Frontal cortex (tissue), 4 donors: Measurements from ENCODE around the gene ADCK1. TPM values are rescaled to one million over a fixed set of nuclear protein-coding genes. Genes with fewer than 3 reads are reported as not detected.
"Not testable (repeated sequence)": the region's sequence is repeated elsewhere in the genome, so short reads cannot be mapped to it uniquely, and the experiment has no call there.

Source experiments
- DNase-seq, 2 donors: peaks; one replicate each; pipeline ENCODE4 v3.0.0; 2012; ENCODE audit warnings: low spot score in 2 of 2
- FAIRE-seq: peaks from 2 replicates; lab custom pipeline; 2012; peaks lifted over from hg19 to GRCh38; lab: Jason Lieb, UNC
- total RNA-seq: library from RNA; depleted of rRNA; stranded (reverse); fragments of >200 nt; gene quantifications from one replicate; pipeline ENCODE4 v1.2.3, GENCODE V29; 2014
- donor health status: control.
- donor health status: control.
- donor health status: control.

The ADCK1 gene
- total RNA-seq, 1 donor from 2014 or later = 5.7 TPM

DNA sequence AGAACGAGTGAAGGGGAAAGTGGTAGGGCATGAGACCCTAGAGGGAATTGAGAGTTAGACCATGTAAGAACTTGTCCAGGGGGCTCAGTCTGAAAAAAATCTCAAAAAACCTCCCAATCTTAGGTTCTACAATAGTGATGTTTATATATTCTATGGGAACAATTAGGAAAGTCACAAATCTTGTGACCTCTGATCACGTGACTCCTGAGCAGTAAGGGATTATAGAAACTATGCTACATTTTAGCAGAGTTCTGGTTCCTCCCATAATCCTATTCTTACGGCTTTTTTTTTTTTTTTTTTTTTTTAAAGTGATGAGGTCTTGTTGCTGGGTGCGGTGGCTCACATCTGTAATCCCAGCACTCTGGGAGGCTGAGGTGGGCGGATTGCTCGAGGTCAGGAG, 5.8 kb downstream of the ADCK1 start:
- FAIRE-seq (no peak), DNase-seq (no peak)

DNA sequence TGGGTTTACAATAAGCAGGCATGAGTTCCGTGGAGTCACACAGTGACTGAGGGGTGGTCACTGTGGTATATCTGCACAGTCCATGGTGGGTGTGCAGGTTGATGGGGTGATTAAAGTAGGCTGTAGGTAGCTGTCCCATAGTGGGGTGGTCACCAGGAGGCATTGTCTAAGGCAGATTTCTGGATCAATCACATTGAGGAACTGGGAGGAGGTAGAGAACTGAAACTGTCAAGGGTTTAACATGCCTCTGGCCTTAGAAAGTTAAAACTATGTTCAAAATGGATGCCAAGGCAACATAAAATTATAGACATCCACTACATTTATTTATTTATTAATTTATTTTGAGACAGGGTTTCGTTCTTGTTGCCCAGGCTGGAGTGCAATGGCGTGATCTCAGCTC, 8.3 kb downstream of the ADCK1 start:
- FAIRE-seq (no peak), DNase-seq (no peak)

DNA sequence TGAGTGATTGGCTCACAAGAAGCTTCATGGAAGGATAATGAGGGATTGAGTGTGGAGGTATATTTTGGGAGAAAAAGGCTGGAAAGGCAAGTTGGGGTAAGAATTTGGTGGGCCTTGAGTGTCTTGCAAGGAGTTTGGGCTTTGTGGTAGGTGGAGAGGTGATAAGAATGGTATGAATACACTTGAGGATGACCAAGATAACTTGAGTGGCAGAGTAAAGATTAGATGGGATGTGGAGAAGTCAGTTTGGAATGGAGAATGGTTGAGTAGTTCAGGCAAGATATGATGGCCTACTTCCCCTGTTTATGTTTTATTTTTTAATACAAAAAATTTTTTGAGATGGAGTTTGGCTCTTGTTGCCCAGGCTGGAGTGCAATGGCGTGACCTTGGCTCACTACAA, 9.1 kb downstream of the ADCK1 start:
- FAIRE-seq = no peak
- DNase-seq = no peak

DNA sequence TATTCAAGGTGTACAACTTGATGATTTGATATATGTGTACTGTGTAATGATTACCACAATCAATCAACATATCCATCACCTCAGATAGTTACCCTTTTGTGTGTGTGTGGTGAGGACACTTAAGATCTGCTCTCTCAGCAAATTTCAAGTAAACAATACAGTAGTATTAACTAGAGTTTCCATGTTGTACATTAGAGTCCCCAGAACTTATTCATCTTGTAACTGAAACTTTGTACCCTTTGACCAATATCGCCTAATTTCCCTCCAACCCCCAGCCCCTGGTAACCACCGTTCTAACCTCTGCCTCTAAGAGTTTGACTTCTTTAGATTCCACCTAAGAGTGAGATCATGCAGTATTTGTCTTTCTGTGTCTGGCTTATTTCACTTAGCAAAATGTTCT, 12.1 kb downstream of the ADCK1 start:
- DNase-seq = no peak
- FAIRE-seq = no peak

- not testable (repeated sequence) for FAIRE-seq
Observed at GRCh38 chr14:77812682-77813081, 12.8 kb downstream of the ADCK1 start.

DNA sequence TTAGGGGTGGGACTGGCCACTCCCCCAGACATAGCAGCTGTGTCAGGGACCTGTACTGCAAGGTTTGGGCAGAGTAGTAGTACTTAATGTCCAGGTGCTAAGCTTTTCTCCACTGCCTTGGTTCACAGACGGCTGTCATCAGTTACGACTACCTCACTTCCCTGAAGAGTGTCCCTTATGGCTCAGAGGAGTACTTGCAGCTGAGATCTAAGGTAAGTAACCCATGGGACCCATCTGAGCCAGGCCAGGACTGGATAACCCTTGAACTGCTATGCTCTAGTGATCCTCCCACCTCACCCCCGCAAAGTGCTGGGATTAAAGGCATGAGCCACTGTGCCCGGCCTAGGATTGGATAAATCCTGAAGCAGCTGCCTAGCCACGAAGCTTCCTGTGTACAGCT, 22.4 kb downstream of the ADCK1 start:
- FAIRE-seq = no peak

More at GRCh38 chr14:77812682-77813081, 12.8 kb downstream of the ADCK1 start:
- not testable (repeated sequence) for DNase-seq

GRCh38 chr14:77822741-77823140, 22.8 kb downstream of the ADCK1 start:
- FAIRE-seq = no peak
- no peak for DNase-seq

More for the DNA sequence above, 22.4 kb downstream of the ADCK1 start:
- no peak for DNase-seq

DNA sequence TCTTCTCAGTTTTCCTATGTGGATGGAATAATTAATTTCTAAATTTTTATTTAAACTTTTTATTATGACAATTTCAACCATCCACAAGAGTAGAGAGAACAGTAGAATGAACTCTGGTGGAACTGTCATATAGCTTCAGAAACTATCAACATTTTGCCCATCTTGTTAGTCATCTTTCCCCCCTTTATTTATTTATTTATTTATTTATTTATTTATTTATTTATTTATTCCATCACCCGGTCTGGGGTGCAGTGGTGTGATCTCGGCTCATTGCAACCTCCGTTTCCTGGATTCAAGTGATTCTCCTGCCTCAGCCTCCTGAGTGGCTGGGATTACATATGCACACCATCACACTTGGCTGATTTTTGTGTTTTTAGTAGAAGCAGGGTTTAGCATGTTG, 23.5 kb downstream of the ADCK1 start:
- FAIRE-seq (no peak), DNase-seq (no peak)

DNA sequence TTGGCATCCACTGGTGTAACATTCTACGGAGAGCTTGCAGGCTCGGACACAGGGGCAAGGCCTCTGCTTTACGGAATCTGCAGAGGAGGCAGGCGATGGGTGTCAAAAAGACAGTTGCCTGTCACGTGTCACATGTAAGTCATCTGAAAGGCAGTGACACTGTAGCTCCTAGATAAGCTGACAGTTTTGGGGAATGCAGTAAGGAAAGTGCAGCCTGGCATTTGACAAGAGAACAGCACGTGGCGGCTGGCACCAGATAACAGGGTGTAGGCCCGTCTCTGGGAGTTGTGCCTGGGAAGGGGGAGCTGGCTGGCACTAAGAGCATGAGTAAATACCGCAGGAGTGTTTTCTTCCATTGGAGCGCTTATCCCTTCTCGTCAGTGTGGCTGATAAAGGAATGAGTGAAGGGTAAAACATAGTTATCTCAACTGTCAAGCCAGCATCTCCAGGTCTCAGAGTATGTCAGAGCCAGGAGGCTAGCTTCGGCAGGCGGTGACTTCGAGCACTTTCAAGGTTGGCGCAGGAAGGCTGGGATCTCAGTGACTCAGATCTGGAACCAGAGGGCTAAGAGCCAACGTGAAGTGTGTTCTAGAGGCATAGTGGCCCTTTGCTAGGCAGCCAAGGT, 26.1 kb downstream of the ADCK1 start:
- no peak for DNase-seq
- FAIRE-seq = no peak

DNA sequence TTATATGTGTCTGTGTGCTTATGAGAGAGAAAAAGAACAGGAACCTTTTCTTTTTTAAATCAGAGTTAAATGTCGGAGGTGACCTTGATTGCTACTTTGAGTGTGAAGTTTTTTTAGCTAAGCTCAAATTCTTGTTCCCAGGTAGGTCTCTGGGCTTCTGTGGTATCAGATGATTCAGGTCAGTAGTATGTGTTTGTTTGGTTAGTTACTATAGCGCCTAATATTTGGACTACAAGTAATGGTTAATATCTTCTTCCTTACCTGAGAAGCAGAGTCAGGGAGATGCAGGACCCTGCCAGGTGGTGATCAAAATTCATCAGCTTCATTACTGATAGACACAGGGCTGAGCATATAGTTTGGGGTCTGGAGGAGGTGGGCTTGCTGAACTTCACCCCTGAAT, 30.8 kb downstream of the ADCK1 start:
- FAIRE-seq (no peak), DNase-seq (no peak)

GRCh38 chr14:77832297-77832696, 32.4 kb downstream of the ADCK1 start:
- no peak for FAIRE-seq
- DNase-seq = no peak

DNA sequence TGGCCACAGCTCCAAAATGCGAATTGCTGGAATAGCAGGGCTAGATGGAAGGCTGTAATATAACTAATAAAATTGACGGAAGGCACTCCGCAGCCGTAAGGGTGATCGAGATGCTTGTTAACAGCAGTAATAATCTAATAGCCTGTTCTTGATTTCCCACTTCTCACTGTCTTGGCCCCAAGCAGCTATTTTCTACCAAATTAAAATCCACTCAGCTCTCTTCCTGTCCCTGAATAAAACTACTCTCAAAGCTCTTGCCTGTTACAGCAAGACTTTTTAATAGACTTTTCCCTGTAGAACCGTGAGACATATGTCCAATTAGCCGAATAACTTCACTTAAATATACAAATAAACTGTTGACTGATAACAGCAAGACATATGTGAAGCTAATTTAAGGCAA, 38.0 kb downstream of the ADCK1 start:
- no peak for FAIRE-seq
- DNase-seq = no peak

DNA sequence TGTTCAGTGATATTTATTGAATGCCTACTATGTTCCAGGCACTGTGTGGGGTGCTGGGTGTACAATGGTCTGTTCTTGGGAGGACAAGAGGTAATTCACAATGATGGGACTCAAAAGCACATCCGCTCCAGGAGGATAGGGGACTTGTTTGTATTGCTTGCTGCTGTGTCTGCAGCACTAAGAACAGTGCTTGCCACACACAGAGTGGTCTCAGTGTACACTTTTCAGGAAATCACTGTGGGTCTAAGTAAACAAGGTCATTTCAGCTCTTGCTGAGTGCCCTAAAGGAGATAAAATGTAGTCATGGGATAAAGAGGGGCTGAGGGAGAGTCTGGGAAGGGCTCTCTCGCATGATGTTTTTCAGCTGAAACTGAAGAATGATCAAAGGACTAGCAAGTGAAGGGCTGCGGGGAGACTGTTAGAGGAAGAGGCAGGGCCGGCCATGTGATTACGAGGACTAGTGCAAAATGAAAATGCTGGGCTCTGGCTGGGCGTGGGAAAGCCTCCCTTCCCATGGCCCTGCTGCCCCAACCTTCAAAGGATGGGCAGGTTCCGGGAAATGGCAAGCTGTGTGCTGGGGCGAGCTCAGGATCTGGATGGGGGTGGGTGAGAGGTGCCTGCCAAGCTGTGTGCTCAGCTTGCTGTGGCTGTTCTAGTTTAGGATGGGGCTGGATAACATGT, 39.1 kb downstream of the ADCK1 start:
- DNase-seq (no peak), FAIRE-seq (no peak)

GRCh38 chr14:77843195-77843594, 43.3 kb downstream of the ADCK1 start:
- FAIRE-seq (no peak), DNase-seq (no peak)

DNA sequence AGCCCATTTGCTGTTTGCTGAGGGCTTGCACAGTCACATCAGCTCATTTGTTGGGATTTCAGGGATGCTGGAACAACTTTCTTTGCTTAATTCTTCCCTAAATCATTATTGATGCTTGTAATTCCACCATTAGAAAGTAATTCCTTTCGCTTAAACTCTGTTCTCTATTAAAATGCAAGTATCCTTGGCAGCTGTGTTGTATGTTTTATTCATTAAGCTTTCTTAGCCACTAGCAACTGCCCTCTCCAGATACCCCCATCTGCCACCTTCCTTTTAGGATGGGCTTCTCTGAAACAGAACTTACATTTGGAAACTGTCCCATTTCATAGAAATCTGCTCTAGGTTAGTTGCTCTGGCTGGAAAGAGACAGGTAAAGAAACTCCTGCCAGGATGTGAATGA, 43.7 kb downstream of the ADCK1 start:
- FAIRE-seq (no peak), DNase-seq (no peak)

DNA sequence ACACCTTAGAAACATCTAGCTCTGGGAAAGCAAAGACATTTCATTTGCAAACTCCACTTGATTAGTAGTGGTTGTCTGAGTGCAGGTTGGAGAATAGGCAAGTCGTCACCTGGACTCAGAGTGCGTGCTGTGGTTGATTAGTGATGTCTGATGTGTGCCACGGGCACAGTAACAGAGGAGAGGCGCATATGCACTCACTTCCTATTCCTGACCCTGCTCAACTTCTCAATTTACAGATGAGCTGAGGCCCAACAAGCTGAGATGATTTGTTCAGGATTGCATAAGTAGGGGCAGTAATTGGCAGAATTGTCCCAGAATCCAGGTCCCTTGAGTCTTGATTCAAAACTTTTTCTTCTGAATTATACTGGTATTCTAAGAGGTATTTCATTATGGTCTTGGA, 44.9 kb downstream of the ADCK1 start:
- no peak for DNase-seq

DNA sequence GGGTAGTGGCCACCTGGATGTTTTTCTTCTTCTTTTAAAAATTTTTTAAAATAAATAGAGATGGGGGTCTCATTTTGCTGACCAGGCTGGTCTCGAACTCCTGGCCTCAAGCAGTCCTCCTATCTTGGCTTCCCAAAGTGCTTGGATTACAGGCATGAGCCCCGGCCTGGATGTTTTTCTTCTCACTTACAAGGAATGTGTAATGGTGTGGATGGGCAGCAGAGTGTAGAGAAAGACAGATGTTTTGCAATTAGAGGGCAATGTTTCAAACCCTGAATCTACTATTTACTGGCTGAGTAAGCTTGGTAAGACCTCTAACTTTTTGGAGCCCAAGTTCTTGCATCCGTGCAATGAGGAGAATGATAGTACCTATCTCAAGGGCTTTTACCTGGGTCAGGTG, 48.1 kb downstream of the ADCK1 start:
- FAIRE-seq (no peak), DNase-seq (no peak)

More for the DNA sequence above, 44.9 kb downstream of the ADCK1 start:
- FAIRE-seq = no peak

DNA sequence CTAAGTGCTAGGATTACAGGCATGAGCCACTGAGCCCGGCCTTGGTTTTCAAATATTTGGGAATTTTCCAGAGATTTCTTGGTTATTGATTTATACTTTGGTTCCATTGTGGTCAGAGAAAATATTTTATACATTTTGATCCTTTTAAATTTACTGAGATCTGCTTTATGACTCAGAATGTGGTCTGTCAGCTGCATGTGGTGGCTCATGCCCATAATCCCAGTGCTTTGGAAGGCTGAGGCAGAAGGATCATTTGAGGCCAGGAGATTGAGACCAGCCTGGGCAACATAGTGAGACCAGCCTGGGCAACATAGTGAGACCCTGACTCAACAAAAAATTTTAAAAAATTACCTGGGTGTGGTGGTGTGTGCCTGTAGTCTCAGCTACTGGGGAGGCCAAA, 49.8 kb downstream of the ADCK1 start:
- DNase-seq (no peak), FAIRE-seq (no peak)

- no peak for FAIRE-seq
- no peak for DNase-seq
Observed at GRCh38 chr14:77853919-77854318, 54.0 kb downstream of the ADCK1 start.

DNA sequence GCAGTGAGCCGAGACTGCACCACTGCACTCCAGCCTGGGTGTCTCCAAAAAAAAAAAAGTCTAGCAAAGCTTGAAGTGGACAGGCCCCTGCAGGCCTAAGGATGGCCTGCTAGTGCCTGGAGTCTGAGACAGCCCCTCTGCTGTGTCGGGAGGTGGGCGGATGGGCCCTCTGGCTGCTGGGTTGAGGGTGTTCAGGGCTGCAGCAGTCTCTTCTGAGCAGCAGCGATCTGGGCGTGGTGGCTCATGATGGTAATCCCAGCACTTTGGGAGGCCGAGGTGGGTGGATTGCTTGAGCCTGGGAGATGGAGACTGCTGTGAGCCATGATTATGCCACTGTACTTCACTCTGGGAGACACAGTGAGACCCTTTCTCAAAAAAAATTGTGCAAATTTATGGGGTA, 57.0 kb downstream of the ADCK1 start:
- DNase-seq = no peak
- FAIRE-seq = no peak

DNA sequence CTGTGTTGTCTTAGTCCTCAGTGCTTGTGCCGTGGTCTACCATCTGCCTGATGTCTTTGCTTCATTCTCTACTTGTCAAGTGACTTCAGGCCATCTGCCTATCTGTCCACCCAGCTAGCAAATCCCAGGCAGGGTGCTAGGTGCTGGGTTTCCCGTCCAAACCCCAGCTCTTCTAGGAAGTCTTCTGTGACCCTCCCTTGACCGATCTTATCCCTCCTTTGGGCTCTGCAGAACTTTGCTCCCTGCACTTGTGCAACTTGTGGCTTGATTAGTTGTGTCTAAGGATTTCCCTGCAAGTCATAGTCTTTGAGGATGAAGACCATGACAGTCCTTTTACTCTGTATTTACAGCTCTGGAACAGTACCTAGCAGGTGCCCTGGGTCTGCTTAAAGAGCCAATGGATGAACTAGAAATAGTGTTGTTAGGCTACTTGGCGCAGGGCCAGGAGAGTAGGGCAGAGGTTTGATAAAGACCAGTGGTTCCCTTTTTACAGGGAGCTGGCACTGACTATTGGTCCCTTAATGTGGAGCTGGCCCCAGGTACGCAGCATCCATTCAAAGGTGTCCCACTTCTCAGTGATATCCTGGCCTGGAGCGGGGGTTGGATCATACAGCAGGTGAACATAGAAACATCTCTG, 60.1 kb downstream of the ADCK1 start:
- no peak for DNase-seq
- FAIRE-seq = no peak
